Measurements from ENCODE around the gene CSF1. TPM values are rescaled to one million over a fixed set of nuclear protein-coding genes. Genes with fewer than 3 reads are reported as not detected.

CSF1 gene
- total and polyA plus RNA-seq, 2 experiments from 2014 or later, result 1.4 to 3.5 TPM

DNA sequence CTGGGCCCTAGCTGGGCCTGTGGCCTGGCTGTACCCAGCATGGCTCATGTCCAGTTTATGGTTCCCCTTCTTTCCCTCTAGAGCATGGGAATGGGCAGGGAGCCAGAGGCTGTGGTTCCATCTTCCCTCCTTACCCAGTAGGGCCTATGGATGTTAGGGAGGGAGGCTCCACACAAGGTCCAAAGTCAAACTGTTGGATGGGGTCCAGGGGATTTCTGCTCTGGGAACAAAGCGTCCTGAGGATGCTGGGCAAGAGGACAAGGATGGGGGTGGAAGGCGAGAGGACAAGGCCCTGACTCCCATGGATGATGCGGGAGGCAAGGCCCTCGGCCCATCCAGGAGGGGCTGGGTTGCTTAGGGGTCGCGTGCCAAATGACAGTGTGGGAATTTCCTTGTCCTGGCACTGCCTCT is 17.3 kb downstream of the CSF1 start (continued):
- no peak for TF ChIP-seq JUNB (IDR thresholded peaks at IDR 0.05; ENCODE audit: unreplicated experiment)
- TF ChIP-seq ZNF114 (CRISPR knock-in tag; IDR thresholded peaks at IDR 0.05), result no peak
- no peak for TF ChIP-seq CREB1 (CRISPR knock-in tag; IDR thresholded peaks at IDR 0.05; ENCODE audit: low read depth)
- TF ChIP-seq, protein P1, sequence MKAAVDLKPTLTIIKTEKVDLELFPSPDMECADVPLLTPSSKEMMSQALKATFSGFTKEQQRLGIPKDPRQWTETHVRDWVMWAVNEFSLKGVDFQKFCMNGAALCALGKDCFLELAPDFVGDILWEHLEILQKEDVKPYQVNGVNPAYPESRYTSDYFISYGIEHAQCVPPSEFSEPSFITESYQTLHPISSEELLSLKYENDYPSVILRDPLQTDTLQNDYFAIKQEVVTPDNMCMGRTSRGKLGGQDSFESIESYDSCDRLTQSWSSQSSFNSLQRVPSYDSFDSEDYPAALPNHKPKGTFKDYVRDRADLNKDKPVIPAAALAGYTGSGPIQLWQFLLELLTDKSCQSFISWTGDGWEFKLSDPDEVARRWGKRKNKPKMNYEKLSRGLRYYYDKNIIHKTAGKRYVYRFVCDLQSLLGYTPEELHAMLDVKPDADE (IDR thresholded peaks at IDR 0.05), result no peak

DNA sequence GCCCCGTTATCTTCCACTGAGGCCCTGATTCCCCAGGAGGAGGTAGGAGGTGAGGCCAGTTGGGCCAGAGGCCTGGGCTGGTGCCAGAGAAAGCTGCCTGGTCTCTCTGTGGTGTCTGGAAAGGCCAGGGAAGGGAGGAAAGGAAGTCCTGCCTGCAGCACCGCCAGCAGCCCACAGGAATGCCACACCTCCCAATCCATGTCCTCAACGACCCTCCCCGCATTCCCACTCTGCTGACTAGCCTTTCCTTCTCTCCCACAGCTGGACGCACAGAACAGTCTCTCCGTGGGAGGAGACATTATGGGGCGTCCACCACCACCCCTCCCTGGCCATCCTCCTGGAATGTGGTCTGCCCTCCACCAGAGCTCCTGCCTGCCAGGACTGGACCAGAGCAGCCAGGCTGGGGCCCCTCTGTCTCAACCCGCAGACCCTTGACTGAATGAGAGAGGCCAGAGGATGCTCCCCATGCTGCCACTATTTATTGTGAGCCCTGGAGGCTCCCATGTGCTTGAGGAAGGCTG is 18.0 kb downstream of the CSF1 start:
- Histone ChIP-seq H3K27me3 (ENCODE audit: insufficient read depth) (no peaks in the 10 kb centered on the region), H3K27ac (ENCODE audit: low read depth) (no peak overlapping the region), H3K4me2 (no peak overlapping the region), H3K9me2 (ENCODE audit: insufficient read depth) (no peaks in the 10 kb centered on the region), H2AFZ (no peak overlapping the region), H3F3A (replicated peaks; ENCODE audit: low read depth) (no peaks in the 10 kb centered on the region), H3K36me3 (ENCODE audit: insufficient read depth) (no peaks in the 10 kb centered on the region), H3K4me1 (ENCODE audit: insufficient read depth) (peaks cover 10% of the 10 kb centered on the region; the same call in 1 of the 2 replicates), H4K20me1 (replicated peaks; ENCODE audit: insufficient read depth) (no peaks in the 10 kb centered on the region), H3K4me3 (no peak overlapping the region), H3K79me2 (replicated peaks; ENCODE audit: insufficient read depth) (no peaks in the 10 kb centered on the region)
- Mint-ChIP-seq H3K27me3 (ENCODE audit: insufficient read depth, low read depth, poor library complexity) (peaks cover 8% of the 10 kb centered on the region), H3K9me3 (no peaks in the 10 kb centered on the region; the same call in 2 of the 3 replicates), H3K27ac (no peak overlapping the region), H3K4me3 (no peak overlapping the region), H3K36me3 (ENCODE audit: low read depth) (peaks cover 3% of the 10 kb centered on the region; the same call in 1 of the 3 replicates), H3K4me1 (peaks cover 20% of the 10 kb centered on the region)
- DNase-seq (ENCODE audit: low spot score) (no peak), ATAC-seq (no peak)
- no peak for TF ChIP-seq REST (IDR thresholded peaks at IDR 0.05; ENCODE audit: unreplicated experiment)
- TF ChIP-seq ZNF114 (CRISPR knock-in tag; IDR thresholded peaks at IDR 0.05), result no peak
- TF ChIP-seq POLR2AphosphoS5 (IDR thresholded peaks at IDR 0.05; ENCODE audit: low read depth), result no peak
- TF ChIP-seq, protein P2, sequence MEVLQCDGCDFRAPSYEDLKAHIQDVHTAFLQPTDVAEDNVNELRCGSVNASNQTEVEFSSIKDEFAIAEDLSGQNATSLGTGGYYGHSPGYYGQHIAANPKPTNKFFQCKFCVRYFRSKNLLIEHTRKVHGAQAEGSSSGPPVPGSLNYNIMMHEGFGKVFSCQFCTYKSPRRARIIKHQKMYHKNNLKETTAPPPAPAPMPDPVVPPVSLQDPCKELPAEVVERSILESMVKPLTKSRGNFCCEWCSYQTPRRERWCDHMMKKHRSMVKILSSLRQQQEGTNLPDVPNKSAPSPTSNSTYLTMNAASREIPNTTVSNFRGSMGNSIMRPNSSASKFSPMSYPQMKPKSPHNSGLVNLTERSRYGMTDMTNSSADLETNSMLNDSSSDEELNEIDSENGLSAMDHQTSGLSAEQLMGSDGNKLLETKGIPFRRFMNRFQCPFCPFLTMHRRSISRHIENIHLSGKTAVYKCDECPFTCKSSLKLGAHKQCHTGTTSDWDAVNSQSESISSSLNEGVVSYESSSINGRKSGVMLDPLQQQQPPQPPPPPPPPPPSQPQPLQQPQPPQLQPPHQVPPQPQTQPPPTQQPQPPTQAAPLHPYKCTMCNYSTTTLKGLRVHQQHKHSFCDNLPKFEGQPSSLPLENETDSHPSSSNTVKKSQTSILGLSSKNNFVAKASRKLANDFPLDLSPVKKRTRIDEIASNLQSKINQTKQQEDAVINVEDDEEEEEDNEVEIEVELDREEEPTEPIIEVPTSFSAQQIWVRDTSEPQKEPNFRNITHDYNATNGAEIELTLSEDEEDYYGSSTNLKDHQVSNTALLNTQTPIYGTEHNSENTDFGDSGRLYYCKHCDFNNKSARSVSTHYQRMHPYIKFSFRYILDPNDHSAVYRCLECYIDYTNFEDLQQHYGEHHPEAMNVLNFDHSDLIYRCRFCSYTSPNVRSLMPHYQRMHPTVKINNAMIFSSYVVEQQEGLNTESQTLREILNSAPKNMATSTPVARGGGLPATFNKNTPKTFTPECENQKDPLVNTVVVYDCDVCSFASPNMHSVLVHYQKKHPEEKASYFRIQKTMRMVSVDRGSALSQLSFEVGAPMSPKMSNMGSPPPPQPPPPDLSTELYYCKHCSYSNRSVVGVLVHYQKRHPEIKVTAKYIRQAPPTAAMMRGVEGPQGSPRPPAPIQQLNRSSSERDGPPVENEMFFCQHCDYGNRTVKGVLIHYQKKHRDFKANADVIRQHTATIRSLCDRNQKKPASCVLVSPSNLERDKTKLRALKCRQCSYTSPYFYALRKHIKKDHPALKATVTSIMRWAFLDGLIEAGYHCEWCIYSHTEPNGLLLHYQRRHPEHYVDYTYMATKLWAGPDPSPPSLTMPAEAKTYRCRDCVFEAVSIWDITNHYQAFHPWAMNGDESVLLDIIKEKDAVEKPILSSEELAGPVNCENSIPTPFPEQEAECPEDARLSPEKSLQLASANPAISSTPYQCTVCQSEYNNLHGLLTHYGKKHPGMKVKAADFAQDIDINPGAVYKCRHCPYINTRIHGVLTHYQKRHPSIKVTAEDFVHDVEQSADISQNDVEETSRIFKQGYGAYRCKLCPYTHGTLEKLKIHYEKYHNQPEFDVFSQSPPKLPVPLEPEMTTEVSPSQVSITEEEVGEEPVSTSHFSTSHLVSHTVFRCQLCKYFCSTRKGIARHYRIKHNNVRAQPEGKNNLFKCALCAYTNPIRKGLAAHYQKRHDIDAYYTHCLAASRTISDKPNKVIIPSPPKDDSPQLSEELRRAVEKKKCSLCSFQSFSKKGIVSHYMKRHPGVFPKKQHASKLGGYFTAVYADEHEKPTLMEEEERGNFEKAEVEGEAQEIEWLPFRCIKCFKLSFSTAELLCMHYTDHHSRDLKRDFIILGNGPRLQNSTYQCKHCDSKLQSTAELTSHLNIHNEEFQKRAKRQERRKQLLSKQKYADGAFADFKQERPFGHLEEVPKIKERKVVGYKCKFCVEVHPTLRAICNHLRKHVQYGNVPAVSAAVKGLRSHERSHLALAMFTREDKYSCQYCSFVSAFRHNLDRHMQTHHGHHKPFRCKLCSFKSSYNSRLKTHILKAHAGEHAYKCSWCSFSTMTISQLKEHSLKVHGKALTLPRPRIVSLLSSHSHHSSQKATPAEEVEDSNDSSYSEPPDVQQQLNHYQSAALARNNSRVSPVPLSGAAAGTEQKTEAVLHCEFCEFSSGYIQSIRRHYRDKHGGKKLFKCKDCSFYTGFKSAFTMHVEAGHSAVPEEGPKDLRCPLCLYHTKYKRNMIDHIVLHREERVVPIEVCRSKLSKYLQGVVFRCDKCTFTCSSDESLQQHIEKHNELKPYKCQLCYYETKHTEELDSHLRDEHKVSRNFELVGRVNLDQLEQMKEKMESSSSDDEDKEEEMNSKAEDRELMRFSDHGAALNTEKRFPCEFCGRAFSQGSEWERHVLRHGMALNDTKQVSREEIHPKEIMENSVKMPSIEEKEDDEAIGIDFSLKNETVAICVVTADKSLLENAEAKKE (CRISPR knock-in tag; IDR thresholded peaks at IDR 0.05), result no peak
- no peak for TF ChIP-seq CTCF (conservative IDR thresholded peaks at IDR 0.05; ENCODE audit: low read depth in 2 of 2)
- no peak for TF ChIP-seq JUNB (IDR thresholded peaks at IDR 0.05; ENCODE audit: unreplicated experiment)
- TF ChIP-seq NANOG (IDR thresholded peaks at IDR 0.05; ENCODE audit: borderline replicate concordance), result no peak
- TF ChIP-seq, protein P1 (IDR thresholded peaks at IDR 0.05), result no peak
- TF ChIP-seq STAT1 (IDR thresholded peaks at IDR 0.05; ENCODE audit: unreplicated experiment), result no peak
- no peak for TF ChIP-seq CREB1 (CRISPR knock-in tag; IDR thresholded peaks at IDR 0.05; ENCODE audit: low read depth)
- TF ChIP-seq EZH2phosphoT487 (IDR thresholded peaks at IDR 0.05; ENCODE audit: unreplicated experiment), result no peak

Data from GM23338 (cell line).